ACC112 (cell line): ENCODE measurements around the gene C1QTNF1.
A peak's percentile ranks its signal among the peaks of the same experiment; 100 is the strongest.
"Not testable (repeated sequence)": the region's sequence is repeated elsewhere in the genome, so short reads cannot be mapped to it uniquely, and the experiment has no call there.

Source experiments
- H2AFZ ChIP-seq: fragments of 200-600 bp; sonication (generic); one replicate; pipeline ENCODE4 v1.6.0; 2017; ENCODE audit warnings: antibody characterized with exemption, low read length; ENCODE audit not compliant: unreplicated experiment
- H3K27ac ChIP-seq: fragments of 200-600 bp; sonication (generic); 2 replicates; pipeline ENCODE4 v1.5.1; 2014; ENCODE audit warnings: low read depth, mild to moderate bottlenecking, antibody characterized with exemption, low read length, moderate library complexity
- H3K27me3 ChIP-seq: fragments of 200-600 bp; sonication (generic); 2 replicates; pipeline ENCODE4 v1.6.1; 2014; ENCODE audit warnings: mild to moderate bottlenecking, antibody characterized with exemption, low read length, moderate library complexity, mixed read lengths; ENCODE audit not compliant: insufficient read depth
- H3K36me3 ChIP-seq: fragments of 200-600 bp; sonication (generic); 2 replicates; pipeline ENCODE4 v1.6.1; 2016; ENCODE audit warnings: mild to moderate bottlenecking, antibody characterized with exemption, low read length, moderate library complexity, mixed read lengths; ENCODE audit not compliant: insufficient read depth
- H3K4me1 ChIP-seq: fragments of 200-600 bp; sonication (generic); one replicate; pipeline ENCODE4 v1.6.1; 2016; ENCODE audit warnings: low read length, mixed read lengths; ENCODE audit not compliant: insufficient read depth, unreplicated experiment, control insufficient read depth
- H3K4me3 ChIP-seq: fragments of 200-600 bp; sonication (generic); 2 replicates; pipeline ENCODE4 v1.5.1; 2014; ENCODE audit warnings: mild to moderate bottlenecking, low read depth, low read length
- H3K79me2 ChIP-seq: fragments of 200-600 bp; sonication (generic); one replicate; pipeline ENCODE4 v1.6.0; 2016; ENCODE audit warnings: low read length; ENCODE audit not compliant: control insufficient read depth, unreplicated experiment, insufficient read depth

The C1QTNF1 gene

GRCh38 chr17:79027925-79028491 lies 4.0 kb downstream of the C1QTNF1 start:
- Histone ChIP-seq H3K4me1 (peaks cover 54% of the 10 kb centered on the region), H3K36me3 (no peaks in the 10 kb centered on the region), H2AFZ (no peak overlapping the region), H3K27me3 (no peaks in the 10 kb centered on the region), H3K79me2 (peaks cover 4% of the 10 kb centered on the region), H3K27ac (peak overlapping the region; percentile 92), H3K4me3 (peak overlapping the region; percentile 60)

GRCh38 chr17:79028496-79029326 lies 4.7 kb downstream of the C1QTNF1 start:
- H2AFZ ChIP-seq = no peak overlapping the region
- peak overlapping the region; percentile 60; the same call in 1 of the 2 replicates for H3K4me3 ChIP-seq
- peaks cover 50% of the 10 kb centered on the region for H3K4me1 ChIP-seq
- peaks cover 4% of the 10 kb centered on the region for H3K79me2 ChIP-seq
- no peaks in the 10 kb centered on the region for H3K36me3 ChIP-seq
- H3K27ac ChIP-seq = peak overlapping the region; percentile 92
- H3K27me3 ChIP-seq = no peaks in the 10 kb centered on the region

DNA sequence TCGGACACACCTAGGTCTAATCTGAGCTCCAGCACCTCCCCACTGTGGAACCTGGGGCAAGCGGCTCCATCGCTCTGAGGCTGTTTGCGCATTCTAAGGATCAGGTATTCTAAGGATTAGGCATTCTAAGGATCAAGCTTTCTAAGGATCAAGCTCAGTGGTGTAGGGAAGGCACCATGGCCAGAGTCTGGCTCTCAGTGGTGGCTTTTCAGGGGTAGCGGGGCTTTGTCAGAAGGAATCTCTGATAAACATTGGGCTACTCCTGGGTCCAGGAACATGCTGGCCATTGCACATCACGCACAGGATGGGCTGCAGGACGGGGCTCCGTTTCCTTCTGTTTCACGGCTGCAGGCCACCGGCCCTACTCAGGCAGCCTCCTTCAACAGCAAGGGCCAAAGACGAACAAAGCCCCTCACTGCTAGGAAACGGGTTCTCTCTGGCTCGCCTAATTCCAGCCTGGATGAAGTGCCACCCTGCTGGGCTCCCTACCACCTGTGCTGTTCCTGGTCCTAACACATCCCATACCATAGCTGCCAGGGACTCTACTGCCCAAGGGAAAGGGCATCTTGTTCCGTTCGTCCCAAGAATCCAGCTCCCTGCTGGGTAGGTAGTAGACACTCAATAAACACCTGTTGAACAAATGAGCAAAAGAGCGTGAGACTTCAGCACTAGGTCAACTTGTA lies 5.5 kb downstream of the C1QTNF1 start:
- Histone ChIP-seq H2AFZ (no peak overlapping the region), H3K27ac (no peak overlapping the region), H3K36me3 (no peaks in the 10 kb centered on the region), H3K27me3 (no peaks in the 10 kb centered on the region), H3K79me2 (peaks cover 4% of the 10 kb centered on the region), H3K4me1 (peaks cover 49% of the 10 kb centered on the region), H3K4me3 (no peak overlapping the region)

DNA sequence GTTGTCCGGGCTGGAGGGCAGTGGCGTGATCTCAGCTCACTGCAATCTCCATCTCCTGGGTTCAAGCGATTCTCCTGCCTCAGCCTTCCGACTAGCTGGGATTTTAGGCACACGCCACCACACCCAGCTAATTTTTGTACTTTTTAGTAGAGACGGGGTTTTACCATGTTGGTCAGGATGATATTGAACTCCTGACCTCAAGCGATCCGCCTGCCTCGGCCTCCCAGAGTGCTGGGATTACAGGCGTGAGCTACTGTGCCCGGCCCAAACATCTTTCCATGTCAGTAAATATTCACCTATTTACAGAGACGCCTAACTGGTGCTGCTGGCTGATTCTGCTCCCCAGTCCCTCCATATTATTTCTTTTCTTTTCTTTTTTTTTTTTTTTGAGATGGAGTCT lies 6.7 kb downstream of the C1QTNF1 start:
- H3K36me3 ChIP-seq, H3K27me3 ChIP-seq, H3K4me3 ChIP-seq, H2AFZ ChIP-seq, H3K27ac ChIP-seq, H3K79me2 ChIP-seq: not testable (repeated sequence)
- H3K4me1 ChIP-seq = peaks cover 41% of the 10 kb centered on the region

- H3K4me3 ChIP-seq = no peak overlapping the region
These were observed 8.3 kb downstream of the C1QTNF1 start for GRCh38 chr17:79031996-79032875.

DNA sequence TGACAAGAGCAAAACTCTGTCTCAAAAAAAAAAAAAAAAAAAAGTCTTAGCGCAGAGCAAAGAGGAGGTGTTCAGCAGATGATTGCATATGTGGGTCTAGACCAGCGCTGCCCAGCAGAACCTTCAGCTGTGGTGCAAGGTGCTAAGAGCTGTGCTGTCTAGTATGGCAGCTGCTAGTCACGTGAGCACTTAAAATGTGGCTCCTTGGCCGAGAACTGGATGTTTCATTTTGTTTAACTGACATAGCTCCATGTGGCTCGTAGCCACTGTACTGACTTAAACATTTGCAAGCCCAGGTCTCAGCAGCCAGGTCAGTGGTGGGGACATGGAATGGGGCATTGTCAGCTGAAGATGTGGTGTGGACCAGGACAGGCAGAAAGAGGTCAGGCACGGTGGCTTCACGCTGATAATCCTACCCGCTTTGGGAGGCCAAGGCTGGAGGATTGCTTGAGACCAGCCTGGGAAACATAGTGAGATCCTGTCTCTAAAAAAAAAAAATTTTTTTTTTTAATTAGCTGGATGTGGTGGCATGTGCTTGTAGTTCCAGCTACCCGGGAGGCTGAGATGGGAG lies 9.2 kb downstream of the C1QTNF1 start:
- Histone ChIP-seq H3K27me3 (no peaks in the 10 kb centered on the region), H3K4me3 (no peak overlapping the region), H2AFZ (no peak overlapping the region), H3K27ac (no peak overlapping the region), H3K36me3 (no peaks in the 10 kb centered on the region), H3K79me2 (no peaks in the 10 kb centered on the region), H3K4me1 (peaks cover 39% of the 10 kb centered on the region)

More at GRCh38 chr17:79031996-79032875, 8.3 kb downstream of the C1QTNF1 start:
- Histone ChIP-seq H2AFZ (no peak overlapping the region), H3K27ac (no peak overlapping the region), H3K27me3 (no peaks in the 10 kb centered on the region), H3K4me1 (peaks cover 41% of the 10 kb centered on the region), H3K36me3 (no peaks in the 10 kb centered on the region), H3K79me2 (peaks cover 3% of the 10 kb centered on the region)

DNA sequence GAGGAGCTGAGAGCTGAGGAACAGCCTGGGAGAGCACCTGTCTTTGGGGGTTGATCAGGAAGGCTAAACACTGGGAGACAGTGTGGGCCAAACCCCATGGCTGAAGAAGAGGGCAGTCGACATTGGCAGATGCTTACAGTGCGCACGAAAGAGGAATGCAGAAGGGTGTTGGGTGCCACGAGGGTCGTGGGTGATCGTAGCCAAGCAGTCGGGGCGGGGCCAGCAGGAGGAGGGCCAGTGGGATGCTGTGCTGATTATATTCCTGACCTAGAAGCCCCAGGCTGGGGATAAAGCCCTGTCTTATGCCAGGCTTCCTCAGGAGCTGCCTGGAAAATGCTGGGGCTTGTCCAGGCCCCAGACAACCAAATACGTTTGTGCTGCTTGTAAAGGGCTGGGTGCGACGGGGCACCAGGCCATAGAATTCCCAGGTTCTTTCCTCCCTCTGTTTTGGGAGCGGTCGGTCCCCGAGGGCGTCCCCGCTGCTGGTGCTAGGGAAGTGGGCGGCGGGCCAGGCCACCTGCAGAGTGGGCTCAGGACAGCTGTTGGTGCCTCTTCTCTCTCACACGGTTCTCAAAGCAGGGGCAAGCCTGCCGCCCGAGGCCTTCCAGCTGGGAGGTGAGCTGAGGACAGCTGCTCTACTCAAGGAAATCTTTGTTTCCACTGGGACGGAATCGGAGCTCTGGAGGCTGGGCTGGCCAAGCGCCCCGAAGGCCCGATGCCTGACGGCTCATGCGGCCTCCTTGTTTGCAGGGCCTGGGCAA lies 10.0 kb downstream of the C1QTNF1 start:
- Histone ChIP-seq H2AFZ (no peak overlapping the region), H3K4me3 (no peak overlapping the region), H3K36me3 (no peaks in the 10 kb centered on the region), H3K79me2 (no peaks in the 10 kb centered on the region), H3K4me1 (peaks cover 35% of the 10 kb centered on the region), H3K27me3 (no peaks in the 10 kb centered on the region), H3K27ac (no peak overlapping the region)

DNA sequence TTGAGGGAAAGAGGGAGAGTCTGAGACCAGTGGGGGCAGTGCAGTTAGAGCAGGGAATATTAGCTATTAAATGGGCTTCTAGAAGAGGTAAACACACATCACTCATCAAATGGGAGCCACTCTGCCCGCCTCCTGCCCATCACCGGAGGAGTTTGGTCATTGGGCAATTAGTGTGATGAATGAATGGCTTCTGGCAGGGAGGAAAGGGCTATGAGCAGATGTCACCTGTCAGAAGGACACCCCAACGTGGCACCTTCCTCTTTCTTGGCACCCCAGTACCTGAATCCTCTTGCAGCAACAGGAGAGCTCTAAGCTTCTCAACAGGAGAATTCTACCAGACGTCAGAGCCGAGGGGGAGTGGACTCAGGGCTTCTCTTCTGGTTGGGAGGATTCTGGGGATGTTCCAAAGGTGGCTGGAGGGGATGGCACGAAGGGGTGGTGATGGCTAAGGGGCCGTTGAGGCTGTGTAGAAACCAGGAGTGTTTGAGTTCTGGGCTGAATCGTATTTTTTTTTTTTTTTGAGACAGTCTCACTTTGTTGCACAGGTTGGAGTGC lies 11.0 kb downstream of the C1QTNF1 start:
- no peaks in the 10 kb centered on the region for H3K36me3 ChIP-seq
- H2AFZ ChIP-seq = no peak overlapping the region
- no peak overlapping the region for H3K4me3 ChIP-seq
- H3K27me3 ChIP-seq = no peaks in the 10 kb centered on the region
- peak overlapping the region; percentile 16; the same call in 1 of the 2 replicates for H3K27ac ChIP-seq
- no peaks in the 10 kb centered on the region for H3K79me2 ChIP-seq
- H3K4me1 ChIP-seq = peaks cover 35% of the 10 kb centered on the region

DNA sequence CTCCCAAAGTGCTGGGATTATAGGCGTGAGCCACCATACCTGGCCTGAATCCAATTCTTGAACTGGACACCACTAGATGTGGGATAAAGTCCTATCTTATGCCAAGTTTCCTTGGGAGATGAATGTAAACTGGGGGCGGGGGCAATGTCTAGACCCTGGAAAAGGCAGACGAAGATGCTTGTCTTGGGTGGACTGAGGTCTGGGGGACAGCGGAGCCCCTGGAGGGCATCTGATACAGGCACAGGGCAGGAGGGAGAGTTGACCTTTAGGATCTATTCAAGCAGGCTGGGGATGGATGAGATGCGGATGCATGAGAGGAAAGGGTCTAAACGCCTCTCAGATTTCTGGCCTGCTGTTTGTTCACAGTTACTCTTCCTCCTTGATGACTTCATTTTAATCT lies 11.7 kb downstream of the C1QTNF1 start:
- Histone ChIP-seq H3K27ac (peak overlapping the region; percentile 99), H3K27me3 (no peaks in the 10 kb centered on the region), H3K4me3 (no peak overlapping the region)

More for the DNA sequence above, 11.7 kb downstream of the C1QTNF1 start:
- Histone ChIP-seq H3K79me2 (no peaks in the 10 kb centered on the region), H2AFZ (no peak overlapping the region), H3K36me3 (no peaks in the 10 kb centered on the region), H3K4me1 (peaks cover 34% of the 10 kb centered on the region)
